CD4-positive, alpha-beta memory T cell (primary cell): ENCODE data around the gene TSC22D3. TPM values are rescaled to one million over a fixed set of nuclear protein-coding genes. Genes with fewer than 3 reads are reported as not detected.

Source experiments
- CTCF ChIA-PET: fragments of 350-600 bp; sonication (Branson Sonifier 250); formaldehyde crosslinking; loops from one replicate; lab custom pipeline; 2021; ENCODE audit warnings: inconsistent platforms; ENCODE audit not compliant: partially characterized antibody; lab: Charles Lee
- POLR2A ChIA-PET: fragments of 350-600 bp; sonication (Branson Sonifier 250); formaldehyde crosslinking; loops from one replicate; lab custom pipeline; 2021; ENCODE audit not compliant: partially characterized antibody; lab: Charles Lee
- DNase-seq, 5 donors: peaks; one replicate each; pipeline versions ENCODE4 v3.0.0 to v3.0.0-alpha.2; 2020 to 2022; ENCODE audit warnings: mixed read lengths in 1 of 5
- H3K27ac ChIP-seq: one replicate; pipeline ENCODE4 v1.7.0; 2013; ENCODE audit warnings: low read depth, low read length
- H3K27me3 ChIP-seq: 2 replicates; pipeline ENCODE4 v1.7.0; 2013; ENCODE audit warnings: mild to moderate bottlenecking, low read length, moderate library complexity; ENCODE audit not compliant: insufficient read depth
- H3K36me3 ChIP-seq: 2 replicates; pipeline ENCODE4 v1.7.0; 2013; ENCODE audit warnings: mild to moderate bottlenecking, low read length, moderate library complexity; ENCODE audit not compliant: insufficient read depth
- H3K4me1 ChIP-seq: 2 replicates; pipeline ENCODE4 v1.7.0; 2013; ENCODE audit warnings: mild to moderate bottlenecking, low read length, moderate library complexity; ENCODE audit not compliant: insufficient read depth
- H3K4me3 ChIP-seq, 2 donors: one replicate each; pipeline ENCODE4 v1.7.0; 2013; ENCODE audit warnings: low read length in 2 of 2, mild to moderate bottlenecking in 1 of 2
- H3K9me3 ChIP-seq, 2 donors: one replicate each; pipeline ENCODE4 v1.7.0; 2013; ENCODE audit warnings: low read length in 2 of 2, control low read depth in 1 of 2; ENCODE audit not compliant: control insufficient read depth in 1 of 2
- H3K27ac Mint-ChIP-seq, 7 donors: one replicate each; pipeline ENCODE4 v1.8.0; 2020 to 2021; ENCODE audit warnings: mixed read lengths in 7 of 7, mild to moderate bottlenecking in 6 of 7, inconsistent platforms in 3 of 7, moderate library complexity in 3 of 7
- H3K27me3 Mint-ChIP-seq, 2 donors: one replicate each; pipeline ENCODE4 v1.8.0; 2020 to 2021; ENCODE audit warnings: mixed read lengths in 2 of 2
- H3K36me3 Mint-ChIP-seq, 2 donors: one replicate each; pipeline ENCODE4 v1.8.0; 2020 to 2021; ENCODE audit warnings: mixed read lengths in 2 of 2, inconsistent platforms in 1 of 2, mild to moderate bottlenecking in 1 of 2
- H3K4me1 Mint-ChIP-seq, 4 donors: one replicate each; pipeline ENCODE4 v1.8.0; 2020 to 2021; ENCODE audit warnings: mixed read lengths in 4 of 4, mild to moderate bottlenecking in 1 of 4
- H3K4me3 Mint-ChIP-seq, 8 donors: one replicate each; pipeline ENCODE4 v1.8.0; 2020 to 2021; ENCODE audit warnings: mixed read lengths in 8 of 8, mild to moderate bottlenecking in 7 of 8, moderate library complexity in 6 of 8, inconsistent platforms in 3 of 8
- H3K9me3 Mint-ChIP-seq, 8 donors: one replicate each; pipeline ENCODE4 v1.8.0; 2020 to 2021; ENCODE audit warnings: mixed read lengths in 8 of 8, mild to moderate bottlenecking in 5 of 8, inconsistent platforms in 3 of 8, moderate library complexity in 1 of 8
- intact Hi-C: fragments of 100-400 bp; cut with micrococcal nuclease; formaldehyde crosslinking; loops from one replicate; pipeline ENCODE4 v1.15.1; 2023
- polyA plus RNA-seq, 2 donors: library from polyadenylated mRNA; unstranded; fragments of 300-500 nt; fragmentation: Illumina TruSeq; gene quantifications; one replicate each; pipeline ENCODE4 v1.2.3, GENCODE V29; 2021
- total RNA-seq, 2 experiments: library from RNA; stranded (reverse); gene quantifications; one replicate each; pipeline ENCODE4 v1.2.3, GENCODE V29; 2021

TSC22D3 gene
- total and polyA plus RNA-seq, 4 experiments from 2014 or later: 195 to 1,424 (median 481) TPM

GRCh38 chrX:107773206-107773605 lies 2.4 kb downstream of the TSC22D3 start:
- DNase-seq: no peak
- no peaks in the 10 kb centered on the region for H3K36me3 ChIP-seq
- no peaks in the 10 kb centered on the region for H3K9me3 Mint-ChIP-seq
- H3K4me3 ChIP-seq: no peak overlapping the region
- POLR2A ChIA-PET: interaction anchor here (4.6 kb wide), 1 partner anchor 57 kb away, joined by 91 read pairs; no protein-coding TSS in a partner anchor
- H3K27me3 Mint-ChIP-seq: no peaks in the 10 kb centered on the region
- intact Hi-C loops: no loop called here
- H3K27me3 ChIP-seq: no peaks in the 10 kb centered on the region
- H3K27ac ChIP-seq: no peak overlapping the region
- peaks cover 5 to 27% (median 15%) of the 10 kb centered on the region in 4 donors for H3K4me1 Mint-ChIP-seq
- peaks cover 21% of the 10 kb centered on the region for H3K4me1 ChIP-seq
- no peaks in the 10 kb centered on the region for H3K9me3 ChIP-seq
- CTCF ChIA-PET: interaction anchor here (6.5 kb wide), 1 partner anchor 113 kb away, joined by 245 read pairs; no protein-coding TSS in a partner anchor
- peaks cover 0 to 3% of the 10 kb centered on the region in 2 donors for H3K36me3 Mint-ChIP-seq
- peak overlapping the region in 1 of 7 donors; percentile 22 for H3K27ac Mint-ChIP-seq
- no peak overlapping the region for H3K4me3 Mint-ChIP-seq

DNA sequence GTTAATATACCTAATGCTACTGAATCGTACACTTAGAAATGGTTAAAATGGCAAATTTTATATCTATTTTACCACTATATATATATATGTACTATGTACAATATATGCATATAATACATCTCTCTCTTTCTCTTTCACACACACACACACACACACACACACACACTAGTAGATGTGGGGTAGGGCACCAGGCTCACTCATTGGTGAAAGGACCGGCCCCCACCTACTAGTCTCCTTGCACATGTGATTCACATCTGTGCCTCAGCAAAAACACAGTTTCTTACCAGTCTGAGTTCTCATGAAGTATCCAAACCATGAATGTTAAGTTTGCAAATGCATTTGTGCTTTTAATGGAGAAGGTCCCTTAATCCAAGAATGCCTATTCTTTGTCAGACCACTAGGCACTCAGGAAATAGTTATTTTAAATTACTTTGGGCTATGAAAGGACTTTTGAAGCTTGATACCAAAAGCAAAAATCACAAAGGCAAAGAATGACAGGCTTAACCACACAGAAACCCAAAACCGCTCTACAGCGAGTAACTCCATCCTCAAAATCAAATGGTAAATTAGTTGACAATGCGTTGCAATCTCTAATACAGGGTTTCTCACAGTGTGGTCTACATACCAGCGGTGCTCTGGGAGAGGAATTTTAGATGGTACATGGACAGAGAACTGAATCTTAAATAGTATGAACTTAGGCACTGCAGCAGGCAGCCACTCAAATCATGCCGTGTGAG lies 5.8 kb downstream of the TSC22D3 start:
- no peaks in the 10 kb centered on the region for H3K36me3 Mint-ChIP-seq
- H3K4me1 ChIP-seq: peaks cover 8% of the 10 kb centered on the region
- H3K27ac Mint-ChIP-seq: no peak overlapping the region
- intact Hi-C loops: no loop called here
- CTCF ChIA-PET: interaction anchor here (1.4 kb wide), 1 partner anchor 97 kb away, joined by 4 read pairs; no protein-coding TSS in a partner anchor
- H3K27me3 ChIP-seq: no peaks in the 10 kb centered on the region
- no peaks in the 10 kb centered on the region for H3K9me3 ChIP-seq
- no peaks in the 10 kb centered on the region for H3K9me3 Mint-ChIP-seq
- POLR2A ChIA-PET: no interaction called here
- peaks cover 3 to 12% (median 8%) of the 10 kb centered on the region in 4 donors for H3K4me1 Mint-ChIP-seq
- no peak for DNase-seq
- H3K4me3 ChIP-seq: no peak overlapping the region
- H3K36me3 ChIP-seq: no peaks in the 10 kb centered on the region
- H3K4me3 Mint-ChIP-seq: no peak overlapping the region
- H3K27me3 Mint-ChIP-seq: no peaks in the 10 kb centered on the region
- H3K27ac ChIP-seq: no peak overlapping the region

DNA sequence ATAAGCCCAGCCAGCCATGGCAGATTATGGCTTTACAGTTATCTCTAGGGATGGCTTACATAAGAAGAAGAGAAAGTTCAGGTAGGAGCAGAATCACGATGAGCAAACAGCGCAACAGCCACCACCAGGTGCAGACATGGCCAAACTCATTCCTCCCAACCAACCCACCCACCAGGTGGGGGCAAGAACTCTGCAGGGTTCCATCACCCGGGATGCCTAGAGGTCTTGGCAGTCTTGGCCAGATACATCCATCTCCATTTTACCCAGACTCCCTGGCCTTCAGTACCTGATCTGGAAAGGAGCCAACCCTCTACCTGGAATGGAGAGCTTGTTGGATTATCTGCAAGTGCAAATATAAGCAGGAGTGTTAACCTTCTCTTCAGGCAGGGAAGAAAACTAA lies 7.5 kb downstream of the TSC22D3 start:
- peaks cover 0 to 2% (median 2%) of the 10 kb centered on the region in 4 donors for H3K4me1 Mint-ChIP-seq
- Histone ChIP-seq H3K4me3 (no peak overlapping the region), H3K27me3 (no peaks in the 10 kb centered on the region), H3K9me3 (no peaks in the 10 kb centered on the region), H3K4me1 (no peaks in the 10 kb centered on the region), H3K27ac (no peak overlapping the region), H3K36me3 (no peaks in the 10 kb centered on the region)
- H3K9me3 Mint-ChIP-seq: no peaks in the 10 kb centered on the region
- intact Hi-C loops: no loop called here
- no peaks in the 10 kb centered on the region for H3K36me3 Mint-ChIP-seq
- ChIA-PET POLR2A (no interaction called here), CTCF (interaction anchor here (1.5 kb wide), 1 partner anchor 108 kb away, joined by 5 read pairs; no protein-coding TSS in a partner anchor)
- no peak overlapping the region for H3K4me3 Mint-ChIP-seq
- peak overlapping the region in 1 of 7 donors; percentile 30 for H3K27ac Mint-ChIP-seq
- no peak for DNase-seq
- H3K27me3 Mint-ChIP-seq: no peaks in the 10 kb centered on the region

GRCh38 chrX:107766470-107767150 lies 9.0 kb downstream of the TSC22D3 start:
- H3K27me3 ChIP-seq: no peaks in the 10 kb centered on the region
- H3K36me3 Mint-ChIP-seq: peaks cover 0 to 2% of the 10 kb centered on the region in 2 donors
- no peaks in the 10 kb centered on the region for H3K4me1 ChIP-seq
- no peak overlapping the region for H3K4me3 Mint-ChIP-seq
- intact Hi-C loops: no loop called here
- no peak overlapping the region for H3K27ac Mint-ChIP-seq
- H3K4me3 ChIP-seq: no peak overlapping the region
- H3K9me3 ChIP-seq: no peaks in the 10 kb centered on the region
- no peak for DNase-seq
- ChIA-PET POLR2A (interaction anchor here (0.7 kb wide), 1 partner anchor 9 kb away, joined by 3 read pairs; the partner anchor contains the start of gene TSC22D3), CTCF (interaction anchor here (1.0 to 2.0 kb wide), 3 partner anchors 9 to 112 kb away, joined by 3 to 8 read pairs (median 3); partner anchors contain the start of gene TSC22D3)
- no peaks in the 10 kb centered on the region for H3K36me3 ChIP-seq
- no peak overlapping the region for H3K27ac ChIP-seq
- peaks cover 0 to 3% (median 2%) of the 10 kb centered on the region in 4 donors for H3K4me1 Mint-ChIP-seq
- no peaks in the 10 kb centered on the region for H3K9me3 Mint-ChIP-seq
- no peaks in the 10 kb centered on the region for H3K27me3 Mint-ChIP-seq

- intact Hi-C loops: no loop called here
- Mint-ChIP-seq H3K27me3 (no peaks in the 10 kb centered on the region), H3K4me3 (no peak overlapping the region), H3K36me3 (peaks cover 0 to 2% of the 10 kb centered on the region in 2 donors), H3K4me1 (peaks cover 0 to 3% (median 1%) of the 10 kb centered on the region in 4 donors), H3K27ac (no peak overlapping the region), H3K9me3 (no peaks in the 10 kb centered on the region)
- Histone ChIP-seq H3K4me1 (no peaks in the 10 kb centered on the region), H3K9me3 (no peaks in the 10 kb centered on the region), H3K4me3 (no peak overlapping the region), H3K27me3 (no peaks in the 10 kb centered on the region), H3K27ac (no peak overlapping the region), H3K36me3 (no peaks in the 10 kb centered on the region)
- POLR2A ChIA-PET: no interaction called here
- CTCF ChIA-PET: no interaction called here
- no peak for DNase-seq
Measured at GRCh38 chrX:107764845-107765608, 10.6 kb downstream of the TSC22D3 start.

DNA sequence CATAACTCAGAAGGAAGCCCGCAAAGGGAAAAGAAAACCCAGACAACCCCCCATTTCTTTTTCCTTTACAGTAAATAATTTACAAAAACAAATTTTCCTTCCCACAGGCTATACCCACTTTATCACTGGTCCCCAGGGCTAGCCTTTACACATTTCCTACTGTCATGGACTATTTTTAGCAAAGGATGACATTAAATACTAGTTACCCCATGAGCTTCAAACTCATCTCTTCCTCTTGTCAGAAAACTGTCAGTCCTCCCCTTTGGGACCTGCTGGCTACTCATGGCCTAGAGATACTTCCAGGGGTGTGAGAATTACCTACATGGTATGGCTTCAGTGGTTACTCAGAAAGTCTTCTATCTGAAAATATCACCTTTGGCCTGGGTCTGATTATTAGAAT lies 11.9 kb downstream of the TSC22D3 start:
- CTCF ChIA-PET: interaction anchor here (0.7 to 1.8 kb wide), 2 partner anchors 23 to 91 kb away, joined by 3 to 6 read pairs; no protein-coding TSS in a partner anchor
- H3K4me1 ChIP-seq: no peaks in the 10 kb centered on the region
- Mint-ChIP-seq H3K36me3 (peaks cover 0 to 2% of the 10 kb centered on the region in 2 donors), H3K27ac (peak overlapping the region in 1 of 7 donors; percentile 37), H3K4me1 (peaks cover 0 to 3% (median 3%) of the 10 kb centered on the region in 4 donors), H3K27me3 (no peaks in the 10 kb centered on the region), H3K9me3 (no peaks in the 10 kb centered on the region), H3K4me3 (no peak overlapping the region)
- H3K4me3 ChIP-seq: no peak overlapping the region
- no peaks in the 10 kb centered on the region for H3K27me3 ChIP-seq
- H3K27ac ChIP-seq: no peak overlapping the region
- intact Hi-C loops: no loop called here
- no peak for DNase-seq
- H3K9me3 ChIP-seq: no peaks in the 10 kb centered on the region
- POLR2A ChIA-PET: interaction anchor here (1.0 kb wide), 1 partner anchor 13 kb away, joined by 3 read pairs; no protein-coding TSS in a partner anchor
- H3K36me3 ChIP-seq: no peaks in the 10 kb centered on the region
